AG08396 (cell line): ENCODE results near the gene GRID2.
A peak's percentile ranks its signal among the peaks of the same experiment; 100 is the strongest.
"Not testable (repeated sequence)": the region's sequence is repeated elsewhere in the genome, so short reads cannot be mapped to it uniquely, and the experiment has no call there.

Source experiments
- DNase-seq: peaks from one replicate; pipeline ENCODE4 v3.0.0; 2012; ENCODE audit warnings: low spot score, mixed read lengths

GRID2 gene

DNA sequence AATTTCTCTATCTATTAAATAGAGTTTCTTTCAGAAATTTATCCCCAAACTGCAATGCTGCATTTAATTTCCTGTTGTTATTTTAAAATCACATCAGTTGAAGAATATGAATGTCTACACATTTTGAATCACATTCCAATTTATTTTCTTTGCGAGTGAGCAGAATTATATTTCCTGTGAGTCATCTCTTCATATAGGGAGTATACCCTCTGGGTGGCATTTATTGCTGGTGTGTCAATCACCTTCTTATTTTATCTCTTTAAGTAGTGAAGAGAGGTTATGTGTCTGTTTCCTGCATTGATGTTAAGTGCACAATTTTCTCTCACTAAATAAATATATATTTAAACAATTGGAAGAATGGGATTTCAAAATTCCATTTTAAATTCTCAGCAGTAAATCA, 1013.8 kb downstream of the GRID2 start:
- DNase-seq, result no peak

DNA sequence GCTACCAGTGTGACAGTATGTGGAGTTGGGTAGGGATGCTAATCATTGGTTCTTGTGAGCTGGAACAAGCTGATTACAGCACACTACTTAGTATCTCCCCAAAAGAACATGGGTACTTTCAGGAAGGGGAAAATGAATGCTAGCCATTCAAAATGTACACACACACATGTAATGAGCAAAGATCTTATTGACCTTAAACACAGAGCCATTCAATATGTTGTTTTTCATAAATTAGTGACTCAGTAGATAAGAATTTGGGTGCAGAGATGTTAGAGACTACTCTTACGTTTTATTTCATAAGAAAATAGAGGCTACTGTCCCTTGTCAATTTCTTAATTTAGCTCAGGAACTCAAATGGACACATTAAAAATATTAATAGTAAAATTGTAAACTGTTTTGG, 1015.3 kb downstream of the GRID2 start:
- DNase-seq, result no peak

DNA sequence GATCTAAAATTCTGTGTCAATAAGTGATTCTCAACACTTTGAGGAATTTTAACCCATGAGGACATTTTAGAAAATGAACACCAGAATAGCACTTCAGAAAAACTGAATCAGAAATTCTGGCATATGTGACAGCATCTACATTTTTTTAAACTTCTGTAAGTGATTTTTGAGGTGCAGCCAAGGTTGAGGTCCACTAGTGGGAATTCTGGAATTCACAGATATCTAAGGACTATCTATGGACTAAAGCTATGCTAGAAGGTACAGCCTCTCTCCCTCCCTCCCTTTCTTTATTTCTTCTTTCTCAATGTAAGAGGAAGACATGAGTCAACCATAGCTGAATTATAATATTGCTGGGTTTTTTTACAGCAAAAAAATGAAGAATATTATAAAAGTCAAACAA, 1016.6 kb downstream of the GRID2 start:
- DNase-seq, result no peak

DNA sequence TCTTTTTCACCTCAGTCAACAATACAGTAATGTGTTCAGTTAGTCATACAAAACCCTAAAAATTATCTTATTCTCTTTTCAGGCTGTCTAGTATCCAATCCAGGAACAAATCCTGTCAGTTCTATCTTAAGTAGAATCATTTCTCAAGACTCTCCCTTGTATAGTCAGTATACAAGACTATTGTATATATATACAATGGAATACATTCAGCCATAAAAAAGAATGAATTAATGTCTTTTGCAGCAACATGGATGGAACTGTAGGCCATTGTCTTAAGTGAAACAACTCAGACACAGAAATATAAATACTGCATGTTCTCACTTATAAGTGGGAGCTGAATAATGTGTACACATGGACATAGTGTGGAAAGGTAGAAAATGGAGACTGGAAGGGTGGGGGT, 1023.6 kb downstream of the GRID2 start:
- DNase-seq, result no peak

DNA sequence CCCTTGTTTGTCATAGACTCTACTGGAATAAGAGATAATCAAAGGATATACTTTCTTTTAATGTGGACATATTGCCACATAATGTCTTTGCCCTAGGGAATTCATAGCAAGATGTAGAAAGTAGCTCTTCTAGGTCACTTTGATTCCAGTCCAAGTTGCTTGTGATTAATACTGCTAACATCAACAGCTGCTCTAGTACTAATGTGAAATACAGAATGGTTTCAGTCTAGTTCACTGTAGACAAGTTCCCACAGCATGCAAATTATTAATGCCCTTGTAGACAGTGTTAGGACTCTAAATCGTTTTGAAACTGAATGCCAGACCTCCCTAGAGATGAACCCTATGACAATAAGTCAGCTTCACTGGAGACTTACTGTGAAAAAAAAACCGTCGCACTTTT, 1030.2 kb downstream of the GRID2 start:
- DNase-seq, result peak; percentile 2

DNA sequence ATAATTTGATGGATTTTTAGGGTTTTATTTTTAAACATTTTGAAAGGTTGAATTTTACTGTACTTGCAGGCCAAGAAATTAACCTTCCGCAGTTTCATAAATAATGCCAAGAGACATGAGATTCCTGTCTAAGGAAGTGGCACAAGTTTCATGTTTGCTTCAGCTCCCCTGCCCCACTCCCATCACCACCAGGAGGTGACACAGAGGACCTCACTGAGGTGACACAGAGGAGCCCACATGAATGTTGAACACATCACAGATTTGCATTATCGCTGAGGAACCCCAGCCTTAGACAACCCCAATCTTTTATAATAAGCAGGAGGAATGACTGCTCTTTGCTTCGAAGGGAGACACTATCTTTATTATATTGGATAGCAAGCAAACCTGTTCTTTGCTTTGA, 1033.4 kb downstream of the GRID2 start:
- DNase-seq, result no peak

DNA sequence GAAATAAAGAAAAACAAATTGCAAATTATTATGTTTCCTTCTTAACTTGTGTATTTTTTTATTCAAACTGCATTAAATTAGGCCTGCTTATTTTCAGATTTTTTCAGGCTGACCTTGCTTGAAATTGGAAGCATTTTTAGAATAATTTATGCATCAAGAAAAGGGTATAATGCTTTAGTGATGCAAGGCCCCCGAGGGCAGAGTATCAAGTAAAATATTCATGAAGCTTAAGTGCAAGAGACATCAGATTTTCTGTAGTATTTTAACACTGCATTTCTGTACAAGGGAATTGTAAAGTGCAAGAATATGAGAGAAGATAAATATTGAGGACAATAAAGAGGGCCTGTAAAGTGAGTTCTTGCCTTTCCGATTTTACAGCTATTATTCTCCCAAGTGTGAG, 1039.0 kb downstream of the GRID2 start:
- no peak for DNase-seq

DNA sequence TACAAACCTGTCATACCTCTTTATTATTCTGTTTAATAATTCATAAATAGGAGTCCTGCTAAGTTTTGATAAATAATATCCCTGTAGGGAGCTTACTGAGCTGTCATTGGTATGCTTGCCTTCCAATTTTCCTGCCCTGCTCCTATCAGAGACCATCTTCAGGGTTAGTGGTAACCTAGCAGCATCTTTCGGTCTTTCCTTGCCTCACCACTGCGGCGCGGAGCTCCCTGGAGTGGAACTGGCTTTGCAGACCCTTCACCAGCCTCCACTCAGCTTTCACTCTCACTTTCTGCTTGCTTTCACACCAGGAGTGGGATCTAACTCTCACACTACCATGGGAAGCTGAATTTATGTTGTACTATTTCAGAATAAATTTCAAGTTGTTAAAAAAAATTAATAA, 1043.1 kb downstream of the GRID2 start:
- DNase-seq, result no peak

DNA sequence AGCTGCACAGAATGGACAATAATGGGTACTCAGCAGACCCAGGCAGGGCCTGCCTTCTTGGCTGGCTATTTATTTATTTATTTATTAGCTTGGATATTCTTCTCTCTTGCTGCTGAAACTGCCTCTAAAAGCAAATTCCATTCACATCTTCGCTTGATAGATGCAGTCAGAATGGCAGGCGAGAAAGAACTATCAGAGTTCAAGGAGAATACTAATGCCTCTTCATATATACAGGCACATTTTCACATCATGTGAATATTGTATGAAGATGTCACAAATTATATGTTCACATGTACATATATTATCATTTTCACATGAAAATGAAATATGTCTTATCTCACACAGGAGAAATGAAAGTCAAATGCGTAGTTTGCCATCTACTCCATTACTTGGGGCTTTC, 1045.1 kb downstream of the GRID2 start:
- DNase-seq, result no peak

DNA sequence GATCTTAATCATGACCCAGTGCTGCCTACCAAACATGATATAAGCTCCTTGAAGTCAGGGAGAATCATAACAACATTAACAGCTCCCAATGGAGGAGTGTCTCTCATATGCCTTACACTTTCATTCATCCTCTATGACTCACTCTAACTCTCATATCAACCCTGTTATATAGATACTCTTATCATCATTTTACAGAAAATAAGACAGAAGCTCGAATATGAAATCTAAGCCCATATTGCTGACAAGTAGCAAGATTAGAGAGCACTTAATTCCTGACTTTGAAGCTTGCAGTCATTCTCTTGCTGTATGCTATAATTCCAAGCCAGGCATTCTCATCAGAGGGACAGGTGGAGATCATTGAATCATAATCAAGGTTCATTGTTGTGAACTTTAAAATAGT, 1048.1 kb downstream of the GRID2 start:
- DNase-seq, result no peak

DNA sequence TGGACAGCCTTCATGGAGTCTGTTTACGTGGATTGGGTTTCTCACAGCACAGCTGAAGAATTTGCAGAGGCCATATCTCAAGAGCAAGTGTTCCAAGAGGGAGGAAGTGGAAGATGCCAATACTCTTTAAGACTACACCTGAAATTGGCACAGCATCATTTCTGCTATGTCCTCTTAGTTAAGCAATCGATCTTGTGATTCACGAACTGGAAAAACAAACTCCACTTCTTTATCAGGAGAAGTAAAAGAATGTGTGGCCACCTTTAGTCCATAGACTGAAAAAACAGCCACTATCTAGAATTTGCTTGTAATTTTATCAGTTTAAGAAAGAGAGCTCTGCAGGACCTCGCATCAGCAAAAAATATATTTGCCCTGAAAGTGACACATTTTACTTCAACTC, 1051.6 kb downstream of the GRID2 start:
- DNase-seq, result no peak

DNA sequence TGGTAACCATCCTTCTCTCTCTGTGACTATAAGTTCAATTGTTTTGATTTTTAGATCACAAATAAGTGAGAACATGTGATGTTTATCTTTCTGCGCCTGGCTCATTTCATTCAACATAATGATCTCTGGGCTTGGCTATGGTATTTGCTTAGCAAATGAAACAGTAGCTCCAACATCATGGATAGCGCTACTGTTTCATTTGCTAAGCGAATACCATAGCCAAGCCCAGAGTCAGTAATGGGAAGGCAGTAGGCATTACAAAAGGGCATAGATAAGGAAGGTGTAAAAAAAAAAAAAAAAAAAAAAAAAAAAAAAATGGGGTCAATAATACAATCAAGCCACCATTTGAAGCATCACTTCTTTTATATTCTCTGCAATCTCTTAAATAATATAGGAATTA, 1055.8 kb downstream of the GRID2 start:
- DNase-seq, result no peak

DNA sequence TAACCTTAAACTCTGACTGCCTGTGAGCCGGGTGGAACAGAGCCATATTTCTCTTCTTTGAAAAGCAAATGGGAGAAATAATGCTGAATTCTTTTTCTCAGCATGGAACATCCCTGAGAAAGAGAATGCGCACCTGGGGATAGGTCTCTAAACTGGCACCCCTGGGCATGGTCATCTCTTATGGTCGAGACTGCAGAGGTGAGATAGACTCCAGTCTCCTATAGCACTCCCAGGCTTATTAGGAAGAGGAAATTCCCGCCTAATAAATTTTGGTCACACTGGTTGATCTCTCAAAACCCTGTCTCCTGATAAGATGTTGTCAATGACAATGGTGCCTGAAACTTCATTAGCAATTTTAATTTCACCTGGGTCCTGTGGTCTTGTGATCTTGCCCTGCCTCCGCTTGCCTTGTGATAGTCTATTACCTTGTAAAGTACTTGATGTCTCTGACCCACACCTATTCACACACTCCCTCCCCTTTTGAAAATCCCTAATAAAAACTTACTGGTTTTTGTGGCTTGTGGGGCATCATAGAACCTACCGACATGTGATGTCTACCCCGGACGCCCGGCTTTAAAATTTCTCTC, 1062.5 kb downstream of the GRID2 start:
- DNase-seq, result not testable (repeated sequence)

DNA sequence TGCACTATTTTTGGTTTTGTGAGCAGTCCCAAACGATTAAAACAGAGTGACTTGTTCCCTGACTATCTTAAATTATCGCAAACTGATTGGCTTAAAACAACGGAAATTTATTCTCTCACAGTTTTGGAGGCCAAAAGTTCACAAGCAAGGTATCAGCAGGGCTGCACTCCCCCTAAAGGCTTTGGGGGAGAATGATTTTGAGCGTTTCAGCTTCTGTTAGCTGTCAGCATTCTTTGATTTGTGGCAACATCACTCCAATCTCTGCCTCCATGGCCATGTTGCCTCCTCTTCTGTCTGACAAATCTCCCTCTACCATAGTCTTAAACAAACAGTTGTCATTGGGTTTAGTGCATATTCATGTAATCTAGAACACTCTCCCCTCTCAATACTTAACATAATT, 1065.2 kb downstream of the GRID2 start:
- DNase-seq, result no peak

DNA sequence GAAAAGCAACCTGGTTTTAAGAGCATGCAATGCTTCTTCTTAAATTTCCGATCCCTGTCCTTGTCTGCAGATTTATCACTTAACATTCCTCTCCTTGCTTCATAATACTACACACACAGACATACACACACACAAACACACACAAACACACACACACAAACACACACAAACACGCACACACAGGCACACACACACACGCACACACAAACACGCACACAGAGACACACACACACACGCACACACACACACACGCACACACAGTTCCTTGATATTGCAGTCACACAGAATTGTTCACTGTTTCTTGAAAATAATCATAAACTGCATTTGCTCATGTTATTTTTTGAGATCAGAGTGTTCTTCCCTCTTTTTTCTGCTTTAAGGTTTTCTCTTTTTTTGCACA, 1066.5 kb downstream of the GRID2 start:
- DNase-seq, result no peak

DNA sequence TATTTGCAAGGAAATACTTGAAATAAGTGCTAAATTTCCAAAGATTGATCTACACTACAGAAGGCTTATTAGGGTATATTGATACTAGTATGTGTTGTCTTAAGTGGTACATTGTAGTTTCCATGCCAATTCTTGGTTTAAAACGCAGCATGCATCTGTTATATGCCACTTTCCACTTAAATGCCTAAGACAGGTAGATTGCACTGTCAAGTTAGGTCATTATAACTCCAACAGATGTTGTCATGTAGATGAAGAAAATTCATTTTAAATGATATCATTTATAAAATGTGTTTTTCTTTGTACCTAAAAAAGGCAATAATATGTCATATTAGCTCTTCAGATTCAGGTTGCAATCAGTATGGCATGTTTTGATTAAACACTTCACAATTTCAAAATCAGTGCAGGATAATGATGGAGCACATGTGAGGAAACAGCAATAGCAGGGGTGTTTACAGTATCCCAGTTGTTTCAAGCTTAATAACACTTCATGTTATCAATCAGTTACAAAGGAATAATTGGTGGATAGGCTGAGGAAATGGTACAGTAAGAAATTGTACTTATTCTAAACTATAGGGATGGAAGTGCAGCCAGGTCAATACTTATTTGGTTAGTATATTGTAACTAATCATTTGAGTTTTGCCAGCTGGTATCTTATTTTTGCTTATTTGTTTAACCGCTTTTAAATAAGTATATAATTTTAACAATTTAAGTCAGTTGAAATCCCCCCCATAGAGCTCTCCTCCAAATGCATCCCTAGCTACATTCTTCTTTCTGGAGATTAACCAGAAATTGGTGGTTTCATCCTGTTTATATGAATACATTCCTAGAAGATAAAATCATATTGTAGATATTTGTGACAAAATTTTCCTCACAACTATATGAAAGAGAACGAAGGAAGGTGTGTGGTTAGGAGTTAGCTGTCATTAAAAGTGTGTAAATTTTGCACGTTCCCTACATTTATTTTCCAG, 1070.4 kb downstream of the GRID2 start:
- DNase-seq, result no peak

DNA sequence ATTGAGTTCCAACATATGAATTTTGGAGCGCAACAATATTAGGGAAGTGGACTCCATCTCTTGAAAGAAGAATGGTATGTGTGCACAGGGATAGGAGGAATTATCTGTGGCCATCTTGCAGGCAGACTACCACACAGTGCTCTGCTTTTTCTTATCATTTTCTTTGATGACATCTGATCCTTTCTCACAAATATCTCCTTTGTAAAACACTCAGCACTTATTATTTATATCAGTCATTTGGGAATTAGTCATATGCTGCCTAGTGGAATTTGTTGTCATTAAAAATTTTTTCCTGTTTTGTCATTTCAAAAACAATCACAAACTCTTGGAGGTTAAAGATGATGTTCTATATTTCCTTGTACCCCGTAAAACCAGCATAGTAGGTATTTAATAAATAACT, 1080.5 kb downstream of the GRID2 start:
- DNase-seq, result no peak

DNA sequence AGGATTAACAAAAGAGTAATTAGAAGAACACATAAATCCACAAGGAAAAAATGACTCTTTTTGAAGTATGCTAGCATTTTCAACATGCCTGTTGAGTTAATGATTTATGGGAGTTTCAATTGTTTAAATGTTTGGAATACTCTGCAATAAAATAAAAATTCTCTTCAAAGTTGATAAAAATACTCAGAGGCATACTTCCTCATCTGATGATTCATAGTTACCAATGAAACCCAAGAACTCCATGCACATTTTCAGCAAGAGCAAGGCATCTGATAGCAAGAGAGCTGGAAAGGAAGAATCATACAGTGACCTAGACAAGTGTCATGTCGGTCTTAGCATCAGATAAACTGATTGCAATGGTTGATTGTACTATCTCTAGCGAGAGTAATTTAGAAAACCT, 1081.1 kb downstream of the GRID2 start:
- DNase-seq, result peak; percentile 12

DNA sequence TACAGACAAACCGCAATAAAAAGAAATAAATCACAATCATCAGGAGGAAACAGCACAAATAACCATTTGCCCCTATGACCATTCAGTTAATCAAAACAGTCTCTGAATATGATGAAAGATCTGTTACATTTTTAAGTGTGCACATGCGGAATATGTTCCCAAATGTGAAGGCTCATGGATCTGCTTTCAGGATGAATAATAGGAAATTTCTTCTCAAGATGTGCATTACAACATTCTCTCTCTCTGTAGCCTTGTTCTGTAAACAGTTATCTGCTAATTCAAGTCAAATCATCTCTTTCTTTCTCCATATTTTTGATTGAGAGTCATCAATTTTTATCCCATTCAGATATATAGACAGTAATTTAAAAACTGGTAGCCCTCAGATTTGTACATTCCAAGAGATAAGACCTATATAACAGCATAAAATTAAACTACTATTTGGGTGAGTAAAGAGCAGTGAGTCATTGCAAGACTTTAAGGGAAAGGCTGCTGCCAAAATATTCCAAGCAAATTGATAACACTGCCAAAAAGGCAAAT, 1090.8 kb downstream of the GRID2 start:
- no peak for DNase-seq

DNA sequence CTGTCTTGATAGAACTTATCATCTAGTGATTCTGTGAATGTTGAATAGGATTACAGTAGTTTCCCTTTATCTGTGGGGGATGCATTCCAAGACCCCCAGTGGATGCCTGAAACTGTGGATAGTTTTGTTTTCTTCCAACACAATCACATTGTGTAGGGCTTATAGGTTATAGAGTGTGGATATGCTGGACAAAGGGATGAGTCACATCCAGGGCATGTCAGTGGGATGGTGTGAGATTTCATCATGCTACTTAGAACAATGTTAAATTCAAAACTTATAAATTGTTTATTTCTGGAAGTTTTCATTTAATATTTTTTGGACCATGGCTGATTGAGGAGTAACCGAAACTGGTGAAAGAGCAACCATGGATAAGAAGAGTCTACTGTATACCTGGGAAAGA, 1092.5 kb downstream of the GRID2 start:
- DNase-seq, result no peak

DNA sequence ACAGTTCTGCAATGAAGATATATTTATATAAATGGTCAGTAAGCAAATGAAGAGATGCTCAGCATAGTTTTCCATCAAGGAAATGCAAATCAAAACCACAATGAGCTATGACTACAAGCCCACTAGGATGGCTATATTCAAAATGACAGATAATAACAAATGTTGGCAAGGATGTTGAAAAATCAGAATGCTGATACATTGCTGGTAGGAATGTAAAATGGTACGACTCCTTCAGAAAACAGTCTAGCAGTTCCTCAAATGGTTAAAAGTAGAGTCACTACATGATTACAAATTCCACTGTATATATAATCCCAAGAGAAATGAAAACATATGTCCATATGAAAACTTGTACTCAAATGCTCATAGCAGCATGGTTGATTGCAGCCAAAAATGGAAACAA, 1099.8 kb downstream of the GRID2 start:
- DNase-seq, result no peak

DNA sequence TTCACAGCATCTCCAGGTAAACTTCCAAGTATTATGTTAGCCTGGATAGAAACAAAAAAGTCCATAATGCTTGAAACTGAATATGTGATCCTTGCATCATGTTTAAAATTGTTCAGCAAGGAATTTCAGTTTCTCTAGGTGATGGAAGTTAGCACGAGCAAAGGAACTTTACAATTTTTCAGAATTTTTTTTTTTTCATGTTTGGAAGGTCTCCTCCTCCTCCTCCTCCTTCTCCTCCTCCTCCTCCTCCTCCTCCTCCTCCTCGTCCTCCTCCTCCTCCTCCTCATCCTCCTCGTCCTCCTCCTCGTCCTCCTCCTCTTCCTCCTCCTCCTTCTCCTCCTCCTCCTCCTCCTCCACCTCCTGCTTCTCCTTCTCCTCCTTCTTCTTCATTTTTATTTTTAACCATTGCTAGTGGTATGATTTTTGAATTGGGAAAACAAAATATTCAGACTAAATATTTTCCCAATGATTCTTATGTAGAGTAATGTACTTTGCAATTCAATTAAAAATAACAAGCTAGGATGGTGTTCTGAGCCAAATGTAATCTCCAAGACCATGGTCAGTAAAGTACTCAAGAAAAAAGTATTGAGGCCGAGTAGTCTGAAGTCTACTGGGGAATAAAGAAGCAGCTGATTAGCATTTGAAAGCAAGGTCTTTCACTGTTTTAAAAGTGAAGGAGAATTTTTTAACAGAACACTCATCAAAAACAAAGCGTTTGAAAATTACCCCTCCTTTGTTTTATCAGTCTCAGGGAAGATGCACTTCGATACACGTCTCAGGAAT, 1103.9 kb downstream of the GRID2 start:
- DNase-seq, result no peak

DNA sequence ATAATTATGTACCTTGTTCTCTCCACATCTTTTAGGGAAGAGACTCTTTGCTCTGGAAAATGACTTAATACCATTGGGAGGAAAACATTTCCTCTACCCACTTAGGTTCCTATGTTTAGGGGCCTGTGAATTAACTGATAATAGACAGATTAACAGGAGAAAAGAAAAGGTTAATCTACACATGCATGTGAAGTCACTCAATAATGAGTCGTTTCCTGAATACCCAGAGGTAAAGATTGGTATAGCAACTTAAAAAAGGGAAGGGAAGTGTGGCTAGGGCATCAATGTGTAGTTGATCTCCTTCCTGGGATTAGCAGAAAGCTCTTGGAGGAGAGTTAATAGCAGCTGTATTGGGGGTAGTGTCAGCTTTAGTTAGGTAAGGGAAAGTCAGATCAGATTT, 1105.3 kb downstream of the GRID2 start:
- DNase-seq, result no peak
